PFSK-1 (cell line): ENCODE measurements around the gene G6PD.

ENCODE experiments used
- POLR2AphosphoS5 ChIP-seq: IDR thresholded peaks from 2 replicates; pipeline ENCODE4 v1.6.1; 2012; ENCODE audit warnings: low read depth, mild to moderate bottlenecking, control low read depth, low read length, moderate library complexity
- REST ChIP-seq, 2 experiments: IDR thresholded peaks; 2 replicates each; pipeline versions ENCODE4 v1.6.1 to v1.8.0; 2011 to 2012; ENCODE audit warnings: low read depth in 2 of 2, low read length in 2 of 2, control low read depth in 1 of 2, inconsistent platforms in 1 of 2, mild to moderate bottlenecking in 1 of 2, moderate library complexity in 1 of 2; ENCODE audit not compliant: insufficient read depth in 1 of 2
- SIN3A ChIP-seq: IDR thresholded peaks from 2 replicates; pipeline ENCODE4 v1.6.1; 2012; ENCODE audit warnings: mild to moderate bottlenecking, low read length, moderate library complexity, borderline replicate concordance; ENCODE audit not compliant: insufficient read depth
- TAF1 ChIP-seq: IDR thresholded peaks from 2 replicates; pipeline ENCODE4 v1.6.1; 2012; ENCODE audit warnings: low read length, control low read depth, borderline replicate concordance; ENCODE audit not compliant: insufficient read depth

GRCh38 chrX:154531626-154532025 lies 15.0 kb downstream of the G6PD start:
- TF ChIP-seq POLR2AphosphoS5, result no peak
- TF ChIP-seq SIN3A, result no peak
- no peak for TF ChIP-seq REST (IDR thresholded peaks at IDR 0.05; ENCODE audit: insufficient read depth in 1 of 2, low read depth in 2 of 2, low read length in 2 of 2)
- TF ChIP-seq TAF1, result no peak
